Endodermal cell (in vitro differentiated cells): ENCODE results near the gene CC2D2A. TPM values are rescaled to one million over a fixed set of nuclear protein-coding genes. Genes with fewer than 3 reads are reported as not detected.

Experiments
- DNase-seq: peaks from one replicate; pipeline ENCODE4 v3.0.0-alpha.2; 2017
- H3K27ac ChIP-seq: 2 replicates; pipeline ENCODE4 v1.5.1; 2013; ENCODE audit warnings: mild to moderate bottlenecking, low read depth, low read length, moderate library complexity
- H3K27me3 ChIP-seq: 2 replicates; pipeline ENCODE4 v1.6.1; 2013; ENCODE audit warnings: mild to moderate bottlenecking, low read length, moderate library complexity; ENCODE audit not compliant: insufficient read depth, control insufficient read depth, poor library complexity, severe bottlenecking
- H3K36me3 ChIP-seq: 2 replicates; pipeline ENCODE4 v1.7.0; 2013; ENCODE audit warnings: mild to moderate bottlenecking, low read length, moderate library complexity; ENCODE audit not compliant: control insufficient read depth, insufficient read depth
- H3K4me1 ChIP-seq: one replicate; pipeline ENCODE4 v1.7.0; 2013; ENCODE audit warnings: low read length; ENCODE audit not compliant: control insufficient read depth, insufficient read depth
- H3K4me3 ChIP-seq: 2 replicates; pipeline ENCODE4 v1.5.1; 2013; ENCODE audit warnings: mild to moderate bottlenecking, low read length, moderate library complexity
- H3K9ac ChIP-seq: 2 replicates; pipeline ENCODE4 v1.6.1; 2013; ENCODE audit warnings: mild to moderate bottlenecking, low read length, moderate library complexity; ENCODE audit not compliant: poor library complexity, severe bottlenecking; ENCODE audit errors: extremely low read depth
- H3K9me3 ChIP-seq: 2 replicates; pipeline ENCODE4 v1.6.1; 2013; ENCODE audit warnings: mild to moderate bottlenecking, low read length, moderate library complexity; ENCODE audit not compliant: control insufficient read depth
- H3K27ac Mint-ChIP-seq: 2 replicates; pipeline ENCODE4 v1.8.0; 2020; ENCODE audit warnings: mixed read lengths
- H3K27me3 Mint-ChIP-seq: 2 replicates; pipeline ENCODE4 v1.8.0; 2021; ENCODE audit warnings: mild to moderate bottlenecking, mixed read lengths; ENCODE audit not compliant: insufficient read depth
- H3K36me3 Mint-ChIP-seq: 2 replicates; pipeline ENCODE4 v1.8.0; 2020; ENCODE audit warnings: low read depth, mixed read lengths
- H3K4me1 Mint-ChIP-seq: 2 replicates; pipeline ENCODE4 v1.8.0; 2020; ENCODE audit warnings: mixed read lengths
- H3K4me3 Mint-ChIP-seq: 2 replicates; pipeline ENCODE4 v1.8.0; 2020; ENCODE audit warnings: mild to moderate bottlenecking, moderate library complexity, mixed read lengths
- H3K9me3 Mint-ChIP-seq: 2 replicates; pipeline ENCODE4 v1.8.0; 2020; ENCODE audit warnings: mild to moderate bottlenecking, mixed read lengths
- CTCF ChIP-seq: fragments of 200-600 bp; sonication (generic); conservative IDR thresholded peaks from 2 replicates; pipeline ENCODE4 v1.5.0; 2021; ENCODE audit warnings: antibody characterized with exemption, mild to moderate bottlenecking
- WGBS, 2 experiments: methylation state at CpG; one replicate each; pipeline versions ENCODE4 v1.1.5 to v1.1.7; 2013; ENCODE audit warnings: missing lambda C conversion rate in 2 of 2, mixed read lengths in 1 of 2; ENCODE audit not compliant: insufficient coverage in 1 of 2, insufficient read length in 1 of 2; 5-methylcytosine and 5-hydroxymethylcytosine counted together
- total RNA-seq, 2 donors: library from RNA; stranded (reverse); fragmentation: NEBNext Ultra II Directional in 1 of 2; extraction: Animal tissue kit (Norgen Biotek cat#: 25700) in 1 of 2; gene quantifications; 2 replicates in 1 of 2; 3 replicates in 1 of 2; pipeline ENCODE4 v1.2.1, GENCODE V29; 2021

The CC2D2A gene
- total RNA-seq, 2 donors from 2014 or later: 12.3 to 25.2 TPM

- H3K9me3 Mint-ChIP-seq: no peaks in the 10 kb centered on the region
- H3K27ac Mint-ChIP-seq: no peak overlapping the region
- H3K27me3 Mint-ChIP-seq: no peaks in the 10 kb centered on the region
- Histone ChIP-seq H3K36me3 (no peaks in the 10 kb centered on the region), H3K9ac (no peak overlapping the region), H3K4me3 (no peak overlapping the region), H3K27ac (no peak overlapping the region), H3K27me3 (no peaks in the 10 kb centered on the region), H3K4me1 (no peaks in the 10 kb centered on the region), H3K9me3 (no peaks in the 10 kb centered on the region)
- no peak for DNase-seq
- WGBS, 2 experiments: 83 to 93% methylated on average over 1 of the region's 1 CpG
- H3K4me3 Mint-ChIP-seq: no peak overlapping the region
- no peaks in the 10 kb centered on the region for H3K4me1 Mint-ChIP-seq
- TF ChIP-seq CTCF: no peak
- H3K36me3 Mint-ChIP-seq: no peaks in the 10 kb centered on the region
Measured at GRCh38 chr4:15428611-15429010, 41.1 kb upstream of the CC2D2A start.

DNA sequence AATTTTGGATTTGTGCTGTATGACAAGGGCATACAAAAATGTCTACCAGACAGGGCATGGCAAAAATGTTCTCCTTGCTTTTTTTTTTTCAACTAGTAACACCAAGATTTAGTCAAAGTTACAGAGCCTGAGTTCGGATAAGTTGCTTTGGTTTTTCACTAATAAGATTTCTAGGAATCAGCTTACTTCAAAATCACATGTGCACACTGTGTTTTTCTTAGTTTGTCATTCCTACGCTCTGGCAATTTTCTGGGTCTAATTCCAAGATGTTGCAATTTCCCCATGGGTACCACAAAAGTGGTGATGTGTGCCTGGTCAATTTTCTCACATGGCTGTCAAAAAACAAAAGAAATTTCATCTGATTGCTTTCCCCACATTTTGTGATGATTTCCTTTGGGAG is 35.6 kb upstream of the CC2D2A start:
- Histone ChIP-seq H3K27me3 (no peaks in the 10 kb centered on the region), H3K9ac (no peak overlapping the region), H3K4me3 (no peak overlapping the region), H3K4me1 (no peaks in the 10 kb centered on the region), H3K36me3 (no peaks in the 10 kb centered on the region), H3K9me3 (no peaks in the 10 kb centered on the region), H3K27ac (no peak overlapping the region)
- Mint-ChIP-seq H3K36me3 (no peaks in the 10 kb centered on the region), H3K4me3 (no peak overlapping the region), H3K9me3 (no peaks in the 10 kb centered on the region), H3K27ac (no peak overlapping the region), H3K4me1 (no peaks in the 10 kb centered on the region), H3K27me3 (no peaks in the 10 kb centered on the region)
- 89 to 100% methylated on average over 1 to 2 of the region's 2 CpGs for WGBS, 2 experiments
- no peak for DNase-seq
- TF ChIP-seq CTCF: no peak

DNA sequence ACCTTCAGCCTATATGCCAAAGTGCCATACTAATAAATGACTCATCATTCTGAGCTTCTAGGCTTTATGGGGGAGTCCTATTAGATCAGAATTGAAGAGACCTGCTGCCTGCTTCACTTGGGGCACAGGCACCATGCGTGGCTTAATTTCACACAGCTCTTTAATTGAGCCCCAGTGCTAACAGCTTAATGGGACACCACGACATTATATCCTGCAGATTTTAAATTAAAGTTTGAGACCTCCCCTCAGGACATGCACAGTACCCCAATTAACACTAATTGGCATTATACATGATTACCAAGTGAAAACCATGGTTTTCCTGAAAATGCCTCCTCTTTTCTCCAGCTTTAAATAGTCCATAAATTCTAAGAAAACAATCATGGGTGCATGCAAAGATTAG is 35.0 kb upstream of the CC2D2A start:
- Histone ChIP-seq H3K4me1 (no peaks in the 10 kb centered on the region), H3K9ac (no peak overlapping the region), H3K4me3 (no peak overlapping the region), H3K9me3 (no peaks in the 10 kb centered on the region), H3K27ac (no peak overlapping the region), H3K36me3 (no peaks in the 10 kb centered on the region), H3K27me3 (no peaks in the 10 kb centered on the region)
- Mint-ChIP-seq H3K36me3 (no peaks in the 10 kb centered on the region), H3K4me1 (no peaks in the 10 kb centered on the region), H3K4me3 (no peak overlapping the region), H3K9me3 (no peaks in the 10 kb centered on the region), H3K27ac (no peak overlapping the region), H3K27me3 (no peaks in the 10 kb centered on the region)
- DNase-seq: no peak
- no peak for TF ChIP-seq CTCF
- 87 to 91% methylated on average over 2 of the region's 2 CpGs for WGBS, 2 experiments
